ENCODE measurements around the gene LTV1.

LTV1 gene

GRCh38 chr6:143894655-143895054 lies 51.5 kb downstream of the LTV1 start:
- H3K27me3 ChIP-seq (ENCODE audit: control insufficient read depth, insufficient read depth, low read length) = no peaks in the 10 kb centered on the region
- no peak overlapping the region for H3K4me3 ChIP-seq (ENCODE audit: low read depth, low read length)
- H3K36me3 ChIP-seq (ENCODE audit: control insufficient read depth, insufficient read depth, low read length) = no peaks in the 10 kb centered on the region
- H3K9me3 ChIP-seq (ENCODE audit: control insufficient read depth, insufficient read depth, low read depth, low read length) = no peaks in the 10 kb centered on the region
- no peak overlapping the region for H3K27ac ChIP-seq (ENCODE audit: low read depth, low read length)
- H3K4me1 ChIP-seq (ENCODE audit: control insufficient read depth, insufficient read depth, low read length) = no peaks in the 10 kb centered on the region
- no peak overlapping the region for H3K9ac ChIP-seq (ENCODE audit: low read length)

DNA sequence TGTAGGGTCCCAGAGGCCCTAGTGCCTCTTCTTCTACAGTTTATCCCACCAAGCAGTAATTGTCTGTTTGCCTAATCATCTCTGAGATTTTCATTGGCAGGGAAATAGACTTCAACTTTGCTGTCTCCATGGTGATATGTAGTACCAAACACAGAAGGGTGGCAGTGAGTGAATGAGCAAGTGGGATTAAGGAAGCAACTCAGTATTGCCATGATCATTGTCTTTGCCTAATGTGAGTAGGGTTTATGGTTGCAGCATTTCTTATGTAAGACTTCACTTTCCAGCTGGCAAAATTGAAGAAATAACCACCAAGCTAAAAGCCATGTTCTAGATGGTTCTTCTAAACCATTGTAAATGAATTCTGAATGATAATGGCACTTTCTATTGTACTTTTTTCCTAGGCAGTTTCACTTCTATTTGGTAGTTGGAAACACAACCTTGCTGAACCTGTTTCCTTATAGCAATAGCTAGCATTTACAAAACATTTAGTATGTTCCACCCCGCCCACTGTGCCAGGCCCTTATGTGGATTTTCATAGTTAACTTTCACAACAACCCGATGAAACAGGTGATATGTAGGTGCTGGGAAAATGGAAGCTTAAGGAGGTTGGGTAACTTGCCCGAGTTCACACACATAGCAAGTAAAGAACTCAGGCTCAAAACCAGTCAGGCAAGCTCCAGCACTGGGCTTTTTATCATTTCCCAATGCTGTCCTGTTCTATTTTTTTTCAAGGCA lies 53.2 kb downstream of the LTV1 start:
- H3K9ac ChIP-seq (ENCODE audit: low read length) = no peak overlapping the region
- H3K27me3 ChIP-seq (ENCODE audit: control insufficient read depth, insufficient read depth, low read length) = no peaks in the 10 kb centered on the region
- no peaks in the 10 kb centered on the region for H3K36me3 ChIP-seq (ENCODE audit: control insufficient read depth, insufficient read depth, low read length)
- no peaks in the 10 kb centered on the region for H3K9me3 ChIP-seq (ENCODE audit: control insufficient read depth, insufficient read depth, low read depth, low read length)
- no peaks in the 10 kb centered on the region for H3K4me1 ChIP-seq (ENCODE audit: control insufficient read depth, insufficient read depth, low read length)
- no peak overlapping the region for H3K27ac ChIP-seq (ENCODE audit: low read depth, low read length)
- H3K4me3 ChIP-seq (ENCODE audit: low read depth, low read length) = no peak overlapping the region

- no peak overlapping the region for H3K4me3 ChIP-seq (ENCODE audit: low read depth, low read length)
- H3K9ac ChIP-seq (ENCODE audit: low read length) = no peak overlapping the region
- no peaks in the 10 kb centered on the region for H3K4me1 ChIP-seq (ENCODE audit: control insufficient read depth, insufficient read depth, low read length)
Observed at GRCh38 chr6:143900358-143900757, 57.2 kb downstream of the LTV1 start.

GRCh38 chr6:143901885-143902750 lies 59.0 kb downstream of the LTV1 start:
- H3K27ac ChIP-seq (ENCODE audit: low read depth, low read length) = no peak overlapping the region
- H3K4me3 ChIP-seq (ENCODE audit: low read depth, low read length) = no peak overlapping the region
- H3K36me3 ChIP-seq (ENCODE audit: control insufficient read depth, insufficient read depth, low read length) = no peaks in the 10 kb centered on the region
- H3K9ac ChIP-seq (ENCODE audit: low read length) = no peak overlapping the region
- no peaks in the 10 kb centered on the region for H3K27me3 ChIP-seq (ENCODE audit: control insufficient read depth, insufficient read depth, low read length)
- no peaks in the 10 kb centered on the region for H3K4me1 ChIP-seq (ENCODE audit: control insufficient read depth, insufficient read depth, low read length)
- 0 out of 2 replicates have a peak, but pooled peaks cover 2% of the 10 kb centered on the region for H3K9me3 ChIP-seq (ENCODE audit: control insufficient read depth, insufficient read depth, low read depth, low read length)

More at GRCh38 chr6:143900358-143900757, 57.2 kb downstream of the LTV1 start:
- no peak overlapping the region for H3K27ac ChIP-seq (ENCODE audit: low read depth, low read length)
- H3K9me3 ChIP-seq (ENCODE audit: control insufficient read depth, insufficient read depth, low read depth, low read length) = no peaks in the 10 kb centered on the region
- H3K27me3 ChIP-seq (ENCODE audit: control insufficient read depth, insufficient read depth, low read length) = no peaks in the 10 kb centered on the region
- no peaks in the 10 kb centered on the region for H3K36me3 ChIP-seq (ENCODE audit: control insufficient read depth, insufficient read depth, low read length)

GRCh38 chr6:143902827-143903226 lies 59.7 kb downstream of the LTV1 start:
- no peaks in the 10 kb centered on the region for H3K36me3 ChIP-seq (ENCODE audit: control insufficient read depth, insufficient read depth, low read length)
- no peak overlapping the region for H3K4me3 ChIP-seq (ENCODE audit: low read depth, low read length)
- no peak overlapping the region for H3K27ac ChIP-seq (ENCODE audit: low read depth, low read length)
- 0 out of 2 replicates have a peak, but pooled peaks cover 2% of the 10 kb centered on the region for H3K9me3 ChIP-seq (ENCODE audit: control insufficient read depth, insufficient read depth, low read depth, low read length)
- no peaks in the 10 kb centered on the region for H3K4me1 ChIP-seq (ENCODE audit: control insufficient read depth, insufficient read depth, low read length)
- H3K9ac ChIP-seq (ENCODE audit: low read length) = no peak overlapping the region
- no peaks in the 10 kb centered on the region for H3K27me3 ChIP-seq (ENCODE audit: control insufficient read depth, insufficient read depth, low read length)

DNA sequence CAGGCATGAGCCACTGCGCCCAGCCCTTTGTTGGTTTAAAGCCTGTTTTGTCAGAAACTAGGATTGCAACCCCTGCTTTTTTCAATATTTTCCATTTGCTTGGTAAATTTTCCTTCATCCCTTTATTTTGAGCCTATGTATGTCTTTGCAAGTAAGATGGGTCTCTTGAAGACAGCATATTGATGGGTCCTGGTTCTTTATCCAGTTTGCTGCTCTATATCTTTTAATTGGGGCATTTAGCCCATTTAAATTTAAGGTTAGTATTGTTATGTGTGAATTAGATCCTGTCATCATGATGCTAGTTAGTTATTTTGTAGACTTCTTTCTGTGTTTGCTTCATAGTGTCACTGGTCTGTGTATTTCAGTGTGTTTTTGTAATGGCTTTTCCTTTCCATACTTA lies 67.9 kb downstream of the LTV1 start:
- Histone ChIP-seq H3K36me3 (ENCODE audit: control insufficient read depth, insufficient read depth, low read length) (no peaks in the 10 kb centered on the region), H3K4me3 (ENCODE audit: low read depth, low read length) (no peak overlapping the region), H3K27ac (ENCODE audit: low read depth, low read length) (no peak overlapping the region), H3K9me3 (ENCODE audit: control insufficient read depth, insufficient read depth, low read depth, low read length) (0 out of 2 replicates have a peak, but pooled peaks cover 2% of the 10 kb centered on the region), H3K27me3 (ENCODE audit: control insufficient read depth, insufficient read depth, low read length) (no peaks in the 10 kb centered on the region), H3K4me1 (ENCODE audit: control insufficient read depth, insufficient read depth, low read length) (no peaks in the 10 kb centered on the region), H3K9ac (ENCODE audit: low read length) (no peak overlapping the region)

DNA sequence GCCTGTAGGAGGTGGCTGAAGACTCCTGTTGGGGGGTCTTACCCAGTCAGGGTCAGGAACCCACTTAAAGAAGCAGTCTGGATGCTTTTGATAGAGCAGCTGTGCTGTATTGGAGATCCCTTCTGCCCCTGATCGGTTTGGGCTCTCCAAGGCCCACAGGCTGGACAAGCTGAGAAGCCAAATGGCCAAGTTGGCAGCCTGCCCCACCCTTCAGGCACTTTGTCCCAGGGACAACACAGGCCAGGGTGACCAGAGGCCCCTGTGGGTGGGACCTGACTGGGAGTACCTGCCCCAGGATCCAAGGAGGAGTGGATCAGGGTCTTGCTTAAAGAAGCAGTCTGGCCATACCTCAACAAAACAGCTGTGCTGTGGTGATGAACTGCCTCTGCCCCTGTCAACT lies 69.5 kb downstream of the LTV1 start:
- H3K27me3 ChIP-seq (ENCODE audit: control insufficient read depth, insufficient read depth, low read length) = no peaks in the 10 kb centered on the region
- H3K36me3 ChIP-seq (ENCODE audit: control insufficient read depth, insufficient read depth, low read length) = no peaks in the 10 kb centered on the region
- H3K4me1 ChIP-seq (ENCODE audit: control insufficient read depth, insufficient read depth, low read length) = no peaks in the 10 kb centered on the region
- H3K4me3 ChIP-seq (ENCODE audit: low read depth, low read length) = no peak overlapping the region
- no peak overlapping the region for H3K27ac ChIP-seq (ENCODE audit: low read depth, low read length)
- no peak overlapping the region for H3K9ac ChIP-seq (ENCODE audit: low read length)
- peaks cover 3% of the 10 kb centered on the region; the same call in 1 of the 2 replicates for H3K9me3 ChIP-seq (ENCODE audit: control insufficient read depth, insufficient read depth, low read depth, low read length)

Data from HUES6 (cell line).